Esophagus mucosa (tissue), 1 donor: ENCODE data around the gene SLC18A2. TPM values are rescaled to one million over a fixed set of nuclear protein-coding genes. Genes with fewer than 3 reads are reported as not detected.

Source experiments
- ATAC-seq: fragments of 200-7000 bp; cut with Tn5 transposase; one replicate; pipeline ENCODE4 v1.9.1; 2020
- total RNA-seq: library from RNA; stranded (reverse); gene quantifications from one replicate; pipeline ENCODE4 v1.2.4, GENCODE V29; 2023
- donor health status: DM: yes; HTN: yes; CAD: no.

SLC18A2 gene
- total RNA-seq, 1 donor from 2014 or later, result 0.12 TPM

DNA sequence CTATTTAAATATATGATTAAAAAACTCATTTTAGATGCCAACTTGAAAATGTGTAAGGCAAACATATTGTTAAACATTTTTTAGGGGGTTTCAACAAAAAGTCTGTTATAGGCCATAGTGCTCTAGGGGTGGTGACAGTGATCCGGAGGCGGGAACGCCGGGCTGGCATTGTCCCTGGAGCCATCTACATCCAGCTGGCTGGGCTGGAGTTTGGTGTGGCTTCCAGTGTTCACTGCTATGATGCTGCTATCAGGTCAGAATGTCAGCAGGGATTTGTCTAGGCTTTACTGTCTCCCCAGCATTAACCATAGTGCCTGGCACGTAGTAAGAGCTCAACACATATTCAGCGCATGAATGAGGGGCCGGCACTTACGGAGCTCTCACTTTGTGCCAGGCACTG lies 1.9 kb upstream of the SLC18A2 start:
- no peak for ATAC-seq

DNA sequence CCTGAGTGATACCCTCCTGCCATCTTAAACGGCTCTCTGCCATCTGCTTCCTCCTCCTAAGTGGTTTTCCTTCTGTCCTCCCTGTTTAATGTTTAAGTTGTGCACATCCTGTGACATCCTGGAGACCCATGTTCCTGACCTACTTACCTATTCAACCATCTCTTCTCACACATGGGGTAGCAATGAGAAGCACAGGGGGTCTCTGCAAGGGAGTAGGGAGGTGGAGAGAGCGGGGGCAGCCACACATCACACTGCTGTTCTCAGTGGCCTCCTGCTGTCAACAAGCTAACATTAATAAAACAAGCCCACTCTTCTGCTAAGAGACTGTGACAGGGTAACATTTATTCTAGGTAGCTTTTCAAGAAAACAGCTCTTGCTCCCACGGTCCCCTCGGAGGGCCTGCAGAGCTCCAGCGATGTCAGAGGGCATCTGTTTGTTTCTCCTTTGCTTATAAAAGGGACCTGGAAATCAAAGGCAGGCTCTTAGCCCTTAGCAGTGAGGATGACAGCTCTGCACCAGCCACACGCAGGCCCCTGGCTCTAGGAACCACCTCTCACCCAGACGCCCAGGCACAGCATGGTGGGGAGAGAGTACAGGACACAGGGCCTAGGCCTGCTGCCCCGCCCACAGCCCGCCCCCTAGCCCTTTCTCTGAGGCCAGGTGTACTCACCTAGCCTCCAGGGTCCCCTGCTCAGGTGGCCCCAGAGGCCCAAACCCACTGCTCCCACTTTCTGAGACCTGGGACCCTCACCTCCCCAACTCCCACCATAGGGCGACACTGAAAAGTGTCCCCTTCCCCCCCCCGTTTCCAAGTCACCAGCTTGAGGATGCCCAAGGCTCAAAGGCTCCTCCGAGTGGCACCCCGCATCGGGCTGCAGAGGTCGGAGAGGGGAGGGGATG lies 943 bp upstream of the SLC18A2 start:
- ATAC-seq, result no peak

DNA sequence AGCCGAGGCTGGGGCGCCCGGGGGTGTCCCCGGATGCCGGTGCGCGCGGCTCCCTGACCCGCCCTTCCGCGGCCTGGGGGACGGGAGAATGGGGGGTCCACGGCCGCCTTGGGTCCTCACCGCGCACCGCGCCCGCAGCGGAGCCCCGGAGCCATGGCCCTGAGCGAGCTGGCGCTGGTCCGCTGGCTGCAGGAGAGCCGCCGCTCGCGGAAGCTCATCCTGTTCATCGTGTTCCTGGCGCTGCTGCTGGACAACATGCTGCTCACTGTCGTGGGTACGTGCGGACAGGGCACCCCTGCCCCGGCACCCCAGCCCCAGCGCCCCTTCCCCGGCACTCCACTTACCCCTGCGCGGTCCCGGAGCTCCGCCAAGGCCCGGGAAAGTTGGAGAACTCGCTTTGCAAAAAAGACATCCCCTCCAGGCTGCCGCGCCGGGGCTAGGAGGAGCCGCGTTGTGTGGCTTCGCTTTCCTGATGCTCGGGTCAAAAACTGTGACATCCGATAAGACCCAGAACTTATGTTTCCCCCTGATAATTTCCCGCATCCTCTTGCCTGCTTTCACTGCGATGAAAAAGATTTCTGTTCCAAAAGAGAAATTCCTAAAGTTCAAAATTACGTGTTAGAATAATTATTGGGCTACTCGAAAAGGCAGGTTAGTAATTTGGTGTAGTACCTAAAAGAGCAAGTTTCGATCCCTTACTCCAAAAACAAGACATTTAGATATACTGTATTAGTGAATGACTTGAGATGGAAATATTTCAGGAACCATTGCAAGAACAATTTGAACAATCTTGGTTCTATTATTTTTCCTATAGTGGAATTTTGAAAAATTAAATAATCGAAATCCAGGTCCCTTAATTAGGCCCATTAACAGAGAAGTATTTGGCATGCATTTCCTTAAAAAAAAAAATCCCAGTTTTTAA lies 888 bp downstream of the SLC18A2 start:
- peak; percentile 20 for ATAC-seq

DNA sequence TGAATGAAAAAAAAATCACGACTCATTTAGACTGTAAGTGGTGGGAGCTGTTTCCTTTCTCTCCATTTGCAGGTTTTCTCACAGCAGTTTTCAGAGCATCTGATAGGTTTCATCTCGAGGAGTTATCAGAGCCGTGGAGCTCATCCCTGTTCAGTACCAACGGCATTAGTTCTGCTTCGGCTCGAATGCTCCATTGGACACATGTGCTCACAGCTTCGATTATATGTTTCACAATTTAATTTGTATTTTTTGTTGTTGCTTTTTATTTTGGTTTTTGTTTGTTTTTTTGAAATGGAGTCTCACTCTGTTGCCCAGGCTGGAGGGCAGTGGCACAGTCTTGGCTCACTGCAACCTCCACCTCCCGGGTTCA lies 1.5 kb downstream of the SLC18A2 start:
- ATAC-seq, result no peak

- ATAC-seq, result no peak
Observed at GRCh38 chr10:117246997-117247671, 6.2 kb downstream of the SLC18A2 start.

DNA sequence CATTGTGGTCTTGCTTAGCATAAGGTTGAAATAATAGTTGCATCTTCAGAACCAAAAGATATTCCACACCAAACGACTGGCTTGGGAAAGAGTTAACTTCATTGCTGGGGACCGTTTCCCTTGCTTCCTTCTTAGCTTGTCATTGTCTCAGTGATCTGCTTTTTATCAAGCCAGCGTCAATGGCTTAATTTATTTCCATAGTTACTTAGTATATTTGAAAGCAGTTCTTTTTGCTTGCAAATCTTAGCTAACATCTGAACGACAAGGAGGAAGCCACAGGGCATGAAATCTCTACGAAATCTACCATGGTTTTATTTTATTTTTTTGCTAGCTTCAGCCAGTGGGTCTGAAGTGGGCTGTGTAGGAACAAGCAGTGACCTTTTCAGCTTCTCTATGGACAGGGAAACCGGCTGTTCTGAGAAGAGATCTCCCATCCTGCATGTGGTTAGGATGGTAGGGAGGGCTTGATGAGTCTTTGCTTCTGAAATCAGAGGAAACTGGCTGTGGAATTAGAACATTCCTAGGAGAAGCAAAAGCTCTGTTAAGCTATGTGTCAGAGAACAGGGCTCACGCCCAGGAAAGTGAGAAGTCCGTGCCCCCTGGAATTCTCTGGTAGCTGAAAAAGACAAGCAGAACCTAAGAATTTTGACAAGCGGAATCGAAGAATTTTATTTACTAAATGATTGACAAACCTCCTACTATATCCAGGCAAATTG lies 8.0 kb downstream of the SLC18A2 start:
- no peak for ATAC-seq

GRCh38 chr10:117249493-117250093 lies 8.7 kb downstream of the SLC18A2 start:
- ATAC-seq, result no peak

DNA sequence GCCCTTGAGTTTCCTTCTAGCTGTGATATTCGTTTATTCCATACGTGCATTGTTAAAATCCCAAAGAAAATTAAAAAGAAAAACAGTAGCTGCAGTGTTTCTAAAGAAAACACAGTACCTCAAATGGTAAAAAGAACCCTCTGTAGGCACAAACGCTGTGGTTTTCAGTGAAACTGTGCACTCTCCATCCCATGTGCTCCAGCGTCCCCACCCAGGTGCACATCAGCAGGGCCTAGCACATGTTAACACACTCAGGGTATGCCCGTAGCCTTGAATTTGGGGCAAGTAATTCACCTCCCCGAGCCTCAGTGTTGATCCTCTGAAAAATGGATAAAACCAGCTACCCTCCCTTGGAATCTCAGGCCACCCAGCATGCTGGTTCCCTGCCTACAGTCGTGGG lies 9.5 kb downstream of the SLC18A2 start:
- no peak for ATAC-seq

- ATAC-seq, result no peak
Observed at GRCh38 chr10:117253908-117254307, 13.0 kb downstream of the SLC18A2 start.

DNA sequence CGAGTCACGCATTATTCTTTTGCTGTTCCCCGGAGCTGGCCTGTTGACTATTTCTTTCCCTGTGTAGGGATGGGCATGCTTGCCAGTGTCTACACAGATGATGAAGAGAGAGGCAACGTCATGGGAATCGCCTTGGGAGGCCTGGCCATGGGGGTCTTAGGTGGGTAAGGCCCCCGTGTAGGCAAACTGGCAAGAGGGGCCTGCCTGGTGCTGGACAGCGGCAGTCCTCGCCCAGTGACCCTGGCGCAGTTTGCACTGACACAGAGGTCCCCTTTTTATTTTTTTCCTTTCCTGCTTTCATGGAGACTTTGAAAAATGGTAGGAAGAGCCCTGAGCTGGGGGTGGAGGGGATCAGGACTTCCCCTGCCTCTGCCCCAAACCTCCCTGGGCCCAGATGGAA lies 13.4 kb downstream of the SLC18A2 start:
- no peak for ATAC-seq

- ATAC-seq, result no peak
Observed at GRCh38 chr10:117254774-117255735, 14.1 kb downstream of the SLC18A2 start.

GRCh38 chr10:117255835-117256460 lies 15.0 kb downstream of the SLC18A2 start:
- no peak for ATAC-seq

- ATAC-seq, result no peak
Observed at GRCh38 chr10:117256910-117257309, 16.0 kb downstream of the SLC18A2 start.

- no peak for ATAC-seq
Observed at GRCh38 chr10:117257721-117258120, 16.8 kb downstream of the SLC18A2 start.

DNA sequence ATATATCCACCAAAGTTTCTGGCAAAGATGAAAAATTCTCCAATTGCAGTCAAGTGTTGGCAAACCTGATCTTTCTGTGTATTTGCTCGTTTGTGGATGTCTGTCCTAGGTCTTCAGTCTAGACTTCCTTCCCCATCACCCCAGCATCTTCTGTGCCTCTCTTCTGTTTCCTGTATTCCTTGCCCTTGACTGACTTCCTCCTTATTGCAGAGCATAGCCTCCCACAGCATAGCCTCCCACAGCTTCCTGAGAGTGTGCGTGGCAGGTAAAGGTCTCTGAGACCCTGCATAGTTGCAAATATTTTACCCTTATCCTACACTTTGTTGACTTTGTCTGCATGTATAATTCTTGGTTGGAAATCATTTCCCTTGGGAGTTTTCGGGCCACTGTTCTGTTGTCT lies 18.4 kb downstream of the SLC18A2 start:
- no peak for ATAC-seq

GRCh38 chr10:117260084-117260483 lies 19.2 kb downstream of the SLC18A2 start:
- ATAC-seq, result no peak

DNA sequence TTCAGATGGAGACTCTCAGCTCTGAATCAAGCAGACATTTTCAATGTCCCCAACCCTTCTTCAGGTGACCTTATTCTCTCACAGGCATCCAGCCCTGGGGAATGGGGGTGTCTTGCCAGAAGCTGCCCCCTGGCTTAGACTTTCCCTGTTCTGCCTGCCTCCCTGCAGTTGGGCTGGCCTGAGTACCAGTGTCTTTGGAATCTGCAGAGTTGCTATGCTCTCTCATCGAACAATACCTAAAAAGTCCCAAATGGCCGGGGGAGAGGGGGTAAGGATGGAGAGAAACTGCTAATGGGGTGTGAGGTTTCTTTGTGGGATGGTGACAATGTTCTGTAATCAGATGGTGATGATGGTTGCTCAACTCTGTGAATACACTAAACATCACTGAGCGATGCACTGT lies 20.6 kb downstream of the SLC18A2 start:
- no peak for ATAC-seq

GRCh38 chr10:117262291-117262902 lies 21.5 kb downstream of the SLC18A2 start:
- peak; percentile 33 for ATAC-seq

GRCh38 chr10:117262903-117263293 lies 22.0 kb downstream of the SLC18A2 start:
- ATAC-seq, result no peak

DNA sequence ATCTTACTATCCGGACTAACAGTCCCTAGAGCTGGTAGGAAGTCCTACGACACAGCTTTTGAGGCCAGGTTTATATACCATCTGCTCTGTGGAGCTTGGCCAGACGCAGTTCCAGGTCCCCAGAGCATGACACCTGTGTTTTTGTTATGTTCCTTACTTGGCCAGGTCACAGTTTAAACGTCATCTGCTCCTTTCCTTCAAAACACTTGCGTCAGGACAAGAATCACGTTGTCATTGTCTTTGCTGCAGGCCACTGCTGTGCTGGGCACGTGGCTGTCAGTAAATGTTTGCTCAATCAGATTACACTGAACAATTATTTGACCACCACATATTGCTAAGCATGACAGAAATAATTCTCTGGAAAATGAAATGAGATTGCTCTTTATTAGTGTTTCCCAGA lies 23.9 kb downstream of the SLC18A2 start:
- no peak for ATAC-seq
